ENCODE results near the gene ERG. TPM values are rescaled to one million over a fixed set of nuclear protein-coding genes. Genes with fewer than 3 reads are reported as not detected.

The ERG gene
- total RNA-seq, 4 donors from 2014 or later: 4.2 to 20.6 (median 4.8) TPM

- no peak for TF ChIP-seq POLR2A (IDR thresholded peaks at IDR 0.05)
- TF ChIP-seq, protein P1, sequence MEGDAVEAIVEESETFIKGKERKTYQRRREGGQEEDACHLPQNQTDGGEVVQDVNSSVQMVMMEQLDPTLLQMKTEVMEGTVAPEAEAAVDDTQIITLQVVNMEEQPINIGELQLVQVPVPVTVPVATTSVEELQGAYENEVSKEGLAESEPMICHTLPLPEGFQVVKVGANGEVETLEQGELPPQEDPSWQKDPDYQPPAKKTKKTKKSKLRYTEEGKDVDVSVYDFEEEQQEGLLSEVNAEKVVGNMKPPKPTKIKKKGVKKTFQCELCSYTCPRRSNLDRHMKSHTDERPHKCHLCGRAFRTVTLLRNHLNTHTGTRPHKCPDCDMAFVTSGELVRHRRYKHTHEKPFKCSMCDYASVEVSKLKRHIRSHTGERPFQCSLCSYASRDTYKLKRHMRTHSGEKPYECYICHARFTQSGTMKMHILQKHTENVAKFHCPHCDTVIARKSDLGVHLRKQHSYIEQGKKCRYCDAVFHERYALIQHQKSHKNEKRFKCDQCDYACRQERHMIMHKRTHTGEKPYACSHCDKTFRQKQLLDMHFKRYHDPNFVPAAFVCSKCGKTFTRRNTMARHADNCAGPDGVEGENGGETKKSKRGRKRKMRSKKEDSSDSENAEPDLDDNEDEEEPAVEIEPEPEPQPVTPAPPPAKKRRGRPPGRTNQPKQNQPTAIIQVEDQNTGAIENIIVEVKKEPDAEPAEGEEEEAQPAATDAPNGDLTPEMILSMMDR (IDR thresholded peaks at IDR 0.05): no peak
- no peaks in the 10 kb centered on the region for H3K36me3 ChIP-seq
- H3K27me3 ChIP-seq: no peaks in the 10 kb centered on the region
- no peak overlapping the region for H3K4me3 ChIP-seq
- no peaks in the 10 kb centered on the region for H3K4me1 ChIP-seq
- DNase-seq: no peak
- no peak overlapping the region for H3K27ac ChIP-seq
- H3K9me3 ChIP-seq: no peaks in the 10 kb centered on the region
Observed at GRCh38 chr21:38533887-38534286, 35.6 kb upstream of the ERG start.

DNA sequence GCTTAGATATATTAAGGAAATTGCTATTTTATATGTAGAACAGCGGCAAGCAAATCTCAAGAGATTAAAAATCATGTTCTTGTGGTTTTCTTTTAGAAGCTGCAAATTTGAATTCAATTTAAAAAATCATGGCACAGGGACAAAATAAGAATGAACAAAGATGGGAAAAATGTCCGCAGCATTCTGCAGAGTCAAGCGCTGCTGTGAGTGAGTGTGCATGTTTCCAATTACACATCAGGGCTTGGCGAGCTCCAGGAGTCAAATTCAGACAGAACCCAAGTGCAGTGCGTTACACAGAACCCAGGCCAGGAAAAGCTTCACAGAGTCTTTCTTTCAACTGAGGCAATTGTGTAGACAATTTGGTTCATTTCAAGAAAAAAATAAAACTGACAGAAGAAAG is 33.3 kb upstream of the ERG start:
- no peak overlapping the region for H3K4me3 ChIP-seq
- TF ChIP-seq, protein P1 (IDR thresholded peaks at IDR 0.05): no peak
- TF ChIP-seq POLR2A (IDR thresholded peaks at IDR 0.05): no peak
- no peaks in the 10 kb centered on the region for H3K36me3 ChIP-seq
- no peak for DNase-seq
- H3K27me3 ChIP-seq: no peaks in the 10 kb centered on the region
- H3K9me3 ChIP-seq: no peaks in the 10 kb centered on the region
- H3K27ac ChIP-seq: no peak overlapping the region
- H3K4me1 ChIP-seq: no peaks in the 10 kb centered on the region

- TF ChIP-seq POLR2A (IDR thresholded peaks at IDR 0.05): no peak
- TF ChIP-seq, protein P1 (IDR thresholded peaks at IDR 0.05): no peak
- Histone ChIP-seq H3K27me3 (no peaks in the 10 kb centered on the region), H3K9me3 (no peaks in the 10 kb centered on the region), H3K27ac (no peak overlapping the region), H3K4me3 (no peak overlapping the region), H3K4me1 (no peaks in the 10 kb centered on the region), H3K36me3 (no peaks in the 10 kb centered on the region)
- no peak for DNase-seq
Observed at GRCh38 chr21:38531039-38531541, 32.8 kb upstream of the ERG start.

- H3K9me3 ChIP-seq: no peaks in the 10 kb centered on the region
- H3K36me3 ChIP-seq: no peaks in the 10 kb centered on the region
- no peaks in the 10 kb centered on the region for H3K4me1 ChIP-seq
- no peak overlapping the region for H3K4me3 ChIP-seq
- DNase-seq: peak in 2 of 3 donors; percentile 71 to 77
- H3K27me3 ChIP-seq: no peaks in the 10 kb centered on the region
- TF ChIP-seq POLR2A (IDR thresholded peaks at IDR 0.05): no peak
- TF ChIP-seq, protein P1 (IDR thresholded peaks at IDR 0.05): no peak
- no peak overlapping the region for H3K27ac ChIP-seq
Observed at GRCh38 chr21:38527737-38528136, 29.5 kb upstream of the ERG start.

GRCh38 chr21:38525454-38525853 is 27.2 kb upstream of the ERG start:
- Histone ChIP-seq H3K4me3 (no peak overlapping the region), H3K36me3 (no peaks in the 10 kb centered on the region), H3K4me1 (no peaks in the 10 kb centered on the region), H3K27ac (no peak overlapping the region), H3K27me3 (no peaks in the 10 kb centered on the region), H3K9me3 (no peaks in the 10 kb centered on the region)
- TF ChIP-seq, protein P1 (IDR thresholded peaks at IDR 0.05): no peak
- no peak for TF ChIP-seq POLR2A (IDR thresholded peaks at IDR 0.05)
- no peak for DNase-seq

All from Peyer's patch (tissue), 4 donors.